SHP77 (cell line): ENCODE data around the gene SETD5.

Experiments used
- DNase-seq, 2 experiments: peaks; one replicate each; lab custom pipeline; 2025; lab: John Stamatoyannopoulos, UW

Gene SETD5

GRCh38 chr3:9387322-9387655, 10.1 kb upstream of the SETD5 start:
- no peak for DNase-seq

GRCh38 chr3:9388142-9388541, 9.3 kb upstream of the SETD5 start:
- DNase-seq: no peak

GRCh38 chr3:9388562-9389272, 8.7 kb upstream of the SETD5 start:
- no peak for DNase-seq

- DNase-seq: no peak
Measured at GRCh38 chr3:9390265-9390888, 7.0 kb upstream of the SETD5 start.

GRCh38 chr3:9392041-9392440, 5.4 kb upstream of the SETD5 start:
- no peak for DNase-seq

GRCh38 chr3:9395570-9396300, 1.7 kb upstream of the SETD5 start:
- no peak for DNase-seq

- DNase-seq: peak; percentile 62 to 79
Measured at GRCh38 chr3:9396301-9396631, 1.1 kb upstream of the SETD5 start.

GRCh38 chr3:9396632-9397331, 633 bp upstream of the SETD5 start:
- DNase-seq: peak; percentile 98 to 99

- DNase-seq: no peak
Measured at GRCh38 chr3:9397906-9398699, 688 bp downstream of the SETD5 start.

GRCh38 chr3:9398700-9399336, 1.4 kb downstream of the SETD5 start:
- no peak for DNase-seq

GRCh38 chr3:9399337-9399703, 1.9 kb downstream of the SETD5 start:
- no peak for DNase-seq

GRCh38 chr3:9399746-9400145, 2.3 kb downstream of the SETD5 start:
- DNase-seq: peak; percentile 89 to 90

GRCh38 chr3:9400616-9401015, 3.2 kb downstream of the SETD5 start:
- no peak for DNase-seq

GRCh38 chr3:9401986-9402385, 4.6 kb downstream of the SETD5 start:
- DNase-seq: no peak

GRCh38 chr3:9402410-9403228, 5.2 kb downstream of the SETD5 start:
- DNase-seq: peak; percentile 56 to 69

GRCh38 chr3:9403463-9403862, 6.0 kb downstream of the SETD5 start:
- no peak for DNase-seq

GRCh38 chr3:9404680-9405079, 7.3 kb downstream of the SETD5 start:
- no peak for DNase-seq

- DNase-seq: no peak
Measured at GRCh38 chr3:9405756-9406155, 8.3 kb downstream of the SETD5 start.

GRCh38 chr3:9406856-9407626, 9.6 kb downstream of the SETD5 start:
- no peak for DNase-seq

- no peak for DNase-seq
Measured at GRCh38 chr3:9408061-9408460, 10.6 kb downstream of the SETD5 start.
